Measurements from ENCODE around the gene VWC2. TPM values are rescaled to one million over a fixed set of nuclear protein-coding genes. Genes with fewer than 3 reads are reported as not detected.
"Not testable (repeated sequence)": the region's sequence is repeated elsewhere in the genome, so short reads cannot be mapped to it uniquely, and the experiment has no call there.

Gene VWC2
- total RNA-seq, 1 donor from 2014 or later = not detected

GRCh38 chr7:49848211-49848841 is 74.9 kb downstream of the VWC2 start:
- no peak for DNase-seq (ENCODE audit: extremely low read depth, low read depth, low spot score)

- no peak for DNase-seq (ENCODE audit: extremely low read depth, low read depth, low spot score)
These were observed 77.6 kb downstream of the VWC2 start for GRCh38 chr7:49850921-49851613.

GRCh38 chr7:49851614-49851934 is 78.1 kb downstream of the VWC2 start:
- not testable (repeated sequence) for DNase-seq (ENCODE audit: extremely low read depth, low read depth, low spot score)

- no peak for DNase-seq (ENCODE audit: extremely low read depth, low read depth, low spot score)
These were observed 79.4 kb downstream of the VWC2 start for GRCh38 chr7:49852619-49853462.

- DNase-seq (ENCODE audit: extremely low read depth, low read depth, low spot score) = no peak
These were observed 82.0 kb downstream of the VWC2 start for GRCh38 chr7:49855281-49855980.

- DNase-seq (ENCODE audit: extremely low read depth, low read depth, low spot score) = no peak
These were observed 86.9 kb downstream of the VWC2 start for GRCh38 chr7:49860293-49860692.

- no peak for DNase-seq (ENCODE audit: extremely low read depth, low read depth, low spot score)
These were observed 92.8 kb downstream of the VWC2 start for GRCh38 chr7:49866076-49866735.

- no peak for DNase-seq (ENCODE audit: extremely low read depth, low read depth, low spot score)
These were observed 93.5 kb downstream of the VWC2 start for GRCh38 chr7:49866910-49867309.

- no peak for DNase-seq (ENCODE audit: extremely low read depth, low read depth, low spot score)
These were observed 100.0 kb downstream of the VWC2 start for GRCh38 chr7:49873420-49873819.

- DNase-seq (ENCODE audit: extremely low read depth, low read depth, low spot score) = no peak
These were observed 101.9 kb downstream of the VWC2 start for GRCh38 chr7:49875336-49875735.

- DNase-seq (ENCODE audit: extremely low read depth, low read depth, low spot score) = no peak
These were observed 102.8 kb downstream of the VWC2 start for GRCh38 chr7:49876202-49876601.

- no peak for DNase-seq (ENCODE audit: extremely low read depth, low read depth, low spot score)
These were observed 104.7 kb downstream of the VWC2 start for GRCh38 chr7:49878089-49878488.

GRCh38 chr7:49878627-49879026 is 105.2 kb downstream of the VWC2 start:
- no peak for DNase-seq (ENCODE audit: extremely low read depth, low read depth, low spot score)

- DNase-seq (ENCODE audit: extremely low read depth, low read depth, low spot score) = no peak
These were observed 110.5 kb downstream of the VWC2 start for GRCh38 chr7:49883933-49884332.

GRCh38 chr7:49885593-49886285 is 112.3 kb downstream of the VWC2 start:
- DNase-seq (ENCODE audit: extremely low read depth, low read depth, low spot score) = no peak

- DNase-seq (ENCODE audit: extremely low read depth, low read depth, low spot score) = no peak
These were observed 119.0 kb downstream of the VWC2 start for GRCh38 chr7:49892481-49892880.

- DNase-seq (ENCODE audit: extremely low read depth, low read depth, low spot score) = no peak
These were observed 119.7 kb downstream of the VWC2 start for GRCh38 chr7:49893131-49893530.

- no peak for DNase-seq (ENCODE audit: extremely low read depth, low read depth, low spot score)
These were observed 121.1 kb downstream of the VWC2 start for GRCh38 chr7:49894543-49894942.

GRCh38 chr7:49911909-49912308 is 138.5 kb downstream of the VWC2 start:
- DNase-seq (ENCODE audit: extremely low read depth, low read depth, low spot score) = no peak

- no peak for DNase-seq (ENCODE audit: extremely low read depth, low read depth, low spot score)
These were observed 153.3 kb downstream of the VWC2 start for GRCh38 chr7:49926720-49927119.

All from glomerular endothelial cell (primary cell).